ENCODE results near the gene KAT7.

DNA sequence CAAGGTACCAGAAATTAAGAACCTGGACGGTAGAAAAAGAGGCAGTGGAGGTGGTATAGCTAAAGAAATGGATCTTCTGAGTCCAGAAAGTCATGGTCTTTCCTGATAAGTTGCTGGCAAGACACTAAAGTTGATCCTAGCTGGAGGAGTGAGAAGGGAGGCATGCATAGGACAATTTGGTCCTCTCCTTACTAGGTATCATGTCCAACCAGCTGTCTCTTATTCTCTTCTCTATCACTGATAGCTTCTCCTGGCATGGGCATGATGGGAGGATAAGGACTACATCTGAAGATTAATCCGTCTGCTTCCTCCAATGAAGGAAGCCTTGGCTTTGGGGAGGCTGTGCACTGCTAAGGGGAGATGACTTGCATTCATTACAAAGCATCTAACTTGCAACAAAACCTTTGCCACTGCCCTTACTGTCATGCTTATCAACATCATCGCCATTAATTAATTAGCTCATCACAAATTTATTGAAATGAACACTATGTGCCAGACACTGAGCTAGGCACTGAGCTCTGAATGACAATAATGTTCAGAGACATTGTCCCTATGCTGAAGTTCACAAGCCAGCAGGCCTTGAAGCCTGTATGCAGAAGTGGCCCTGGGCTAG is 21.5 kb upstream of the KAT7 start:
- no peak for TF ChIP-seq EZH2 (IDR thresholded peaks at IDR 0.05; ENCODE audit: low read depth, unreplicated experiment)
- TF ChIP-seq, protein P1, sequence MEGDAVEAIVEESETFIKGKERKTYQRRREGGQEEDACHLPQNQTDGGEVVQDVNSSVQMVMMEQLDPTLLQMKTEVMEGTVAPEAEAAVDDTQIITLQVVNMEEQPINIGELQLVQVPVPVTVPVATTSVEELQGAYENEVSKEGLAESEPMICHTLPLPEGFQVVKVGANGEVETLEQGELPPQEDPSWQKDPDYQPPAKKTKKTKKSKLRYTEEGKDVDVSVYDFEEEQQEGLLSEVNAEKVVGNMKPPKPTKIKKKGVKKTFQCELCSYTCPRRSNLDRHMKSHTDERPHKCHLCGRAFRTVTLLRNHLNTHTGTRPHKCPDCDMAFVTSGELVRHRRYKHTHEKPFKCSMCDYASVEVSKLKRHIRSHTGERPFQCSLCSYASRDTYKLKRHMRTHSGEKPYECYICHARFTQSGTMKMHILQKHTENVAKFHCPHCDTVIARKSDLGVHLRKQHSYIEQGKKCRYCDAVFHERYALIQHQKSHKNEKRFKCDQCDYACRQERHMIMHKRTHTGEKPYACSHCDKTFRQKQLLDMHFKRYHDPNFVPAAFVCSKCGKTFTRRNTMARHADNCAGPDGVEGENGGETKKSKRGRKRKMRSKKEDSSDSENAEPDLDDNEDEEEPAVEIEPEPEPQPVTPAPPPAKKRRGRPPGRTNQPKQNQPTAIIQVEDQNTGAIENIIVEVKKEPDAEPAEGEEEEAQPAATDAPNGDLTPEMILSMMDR (conservative IDR thresholded peaks at IDR 0.05; ENCODE audit: low read depth in 2 of 2), result no peak
